Kidney epithelial cell (primary cell): ENCODE data around the gene GRIA4. TPM values are rescaled to one million over a fixed set of nuclear protein-coding genes. Genes with fewer than 3 reads are reported as not detected.

Experiments used
- DNase-seq: peaks from one replicate; pipeline ENCODE4 v3.0.0-alpha.2; 2010; ENCODE audit warnings: low read depth
- H3K27me3 ChIP-seq: 2 replicates; pipeline ENCODE4 v1.6.0; 2011; ENCODE audit warnings: low read length; ENCODE audit not compliant: control insufficient read depth, insufficient read depth
- H3K36me3 ChIP-seq: 2 replicates; pipeline ENCODE4 v1.5.1; 2011; ENCODE audit warnings: low read length; ENCODE audit not compliant: control insufficient read depth, insufficient read depth
- H3K4me3 ChIP-seq: 2 replicates; pipeline ENCODE4 v1.5.1; 2011; ENCODE audit warnings: low read depth, mild to moderate bottlenecking, control low read depth, low read length
- CTCF ChIP-seq: IDR thresholded peaks from 2 replicates; pipeline ENCODE4 v1.5.1; 2011; ENCODE audit warnings: mild to moderate bottlenecking, moderate library complexity, low read length, control low read depth, inconsistent platforms; ENCODE audit not compliant: insufficient read depth, poor library complexity, severe bottlenecking
- total RNA-seq: library from RNA; depleted of rRNA; stranded (reverse); fragments of >200 nt; gene quantifications from 2 replicates; pipeline ENCODE4 v1.2.3, GENCODE V29; 2015

Gene GRIA4
- total RNA-seq, 1 donor from 2014 or later: not detected

GRCh38 chr11:105891685-105892084, 281.8 kb downstream of the GRIA4 start:
- Histone ChIP-seq H3K4me3 (no peak overlapping the region), H3K36me3 (no peaks in the 10 kb centered on the region), H3K27me3 (no peaks in the 10 kb centered on the region)
- DNase-seq: no peak
- no peak for TF ChIP-seq CTCF

GRCh38 chr11:105897161-105897560, 287.3 kb downstream of the GRIA4 start:
- no peaks in the 10 kb centered on the region for H3K27me3 ChIP-seq
- H3K36me3 ChIP-seq: no peaks in the 10 kb centered on the region
- no peak for DNase-seq
- no peak overlapping the region for H3K4me3 ChIP-seq
- TF ChIP-seq CTCF: no peak

DNA sequence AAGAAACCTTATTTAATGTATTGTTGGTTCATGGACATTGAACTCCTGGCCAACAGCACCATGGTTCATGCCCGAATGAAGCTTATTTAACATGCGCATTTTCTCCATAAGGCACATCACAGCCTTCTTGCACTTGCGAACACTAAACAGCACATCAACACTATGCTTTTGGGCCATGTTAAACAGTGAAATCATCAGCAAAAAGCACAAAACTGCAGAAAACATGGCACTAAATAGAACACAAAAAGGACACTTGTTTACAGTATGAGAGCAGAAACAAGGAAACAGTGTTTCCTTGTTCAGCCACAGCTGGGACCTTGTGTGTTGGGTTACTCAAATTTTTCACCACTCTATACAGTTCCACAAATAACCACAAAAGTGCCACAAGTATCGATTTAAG, 289.9 kb downstream of the GRIA4 start:
- no peak for DNase-seq
- no peak overlapping the region for H3K4me3 ChIP-seq
- H3K27me3 ChIP-seq: no peaks in the 10 kb centered on the region
- no peak for TF ChIP-seq CTCF
- H3K36me3 ChIP-seq: no peaks in the 10 kb centered on the region

DNA sequence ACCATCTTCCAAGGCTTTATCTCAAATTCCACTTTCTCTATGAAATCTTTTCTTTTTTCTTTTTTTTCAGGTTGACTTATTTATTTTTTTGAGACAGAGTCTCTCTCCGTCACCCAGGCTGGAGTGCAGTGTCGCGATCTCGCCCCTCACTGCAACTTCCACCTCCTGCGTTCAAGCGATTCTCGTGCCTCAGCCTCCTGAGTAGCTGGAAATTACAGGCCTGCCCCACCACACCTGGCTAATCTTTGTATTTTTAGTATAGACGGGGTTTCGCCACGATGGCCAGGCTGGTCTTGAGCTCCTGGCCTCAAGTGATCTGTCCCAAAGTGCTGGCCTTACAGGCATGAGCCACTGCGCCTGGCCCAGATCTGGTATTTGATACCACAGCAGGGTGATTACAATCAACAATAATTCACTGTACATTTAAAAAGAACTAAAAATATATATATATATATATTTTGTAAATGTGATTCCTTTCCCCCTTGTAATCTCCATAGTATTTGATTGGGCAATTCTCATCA, 290.7 kb downstream of the GRIA4 start:
- Histone ChIP-seq H3K27me3 (no peaks in the 10 kb centered on the region), H3K4me3 (no peak overlapping the region), H3K36me3 (no peaks in the 10 kb centered on the region)
- DNase-seq: no peak
- no peak for TF ChIP-seq CTCF

DNA sequence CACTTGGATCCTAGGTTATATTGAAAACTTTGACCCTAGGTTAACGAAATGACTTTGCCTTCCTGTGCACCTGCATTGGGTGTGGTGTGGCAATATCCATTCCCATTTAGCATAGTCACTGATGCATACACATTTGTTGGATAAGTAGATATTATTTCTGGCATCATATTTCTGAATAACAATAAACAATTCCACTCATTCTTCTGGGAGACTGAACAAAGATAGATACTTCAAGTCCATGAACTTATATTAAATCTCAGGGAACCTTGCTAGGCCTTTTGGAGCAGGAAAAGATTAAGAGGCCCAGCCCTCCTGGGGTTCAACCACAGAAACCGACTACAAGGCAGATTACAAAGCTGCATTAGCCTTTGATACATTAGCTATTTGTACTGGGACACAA, 293.2 kb downstream of the GRIA4 start:
- no peak for DNase-seq
- H3K27me3 ChIP-seq: no peaks in the 10 kb centered on the region

More for the DNA sequence above, 293.2 kb downstream of the GRIA4 start:
- TF ChIP-seq CTCF: no peak
- no peak overlapping the region for H3K4me3 ChIP-seq
- H3K36me3 ChIP-seq: no peaks in the 10 kb centered on the region
